Gastrocnemius medialis (tissue), 4 donors: Measurements from ENCODE around the gene JAM3. TPM values are rescaled to one million over a fixed set of nuclear protein-coding genes. Genes with fewer than 3 reads are reported as not detected.
A peak's percentile ranks its signal among the peaks of the same experiment; 100 is the strongest.
"Not testable (repeated sequence)": the region's sequence is repeated elsewhere in the genome, so short reads cannot be mapped to it uniquely, and the experiment has no call there.

Source experiments
- ATAC-seq, 2 donors: fragments of 150-250 bp; one replicate each; pipeline ENCODE4 v1.9.1; 2016
- DNase-seq, 2 donors: peaks; one replicate each; pipeline ENCODE4 v3.0.0-alpha.2; 2019
- H3K27ac ChIP-seq, 4 donors: fragments of 200-600 bp; sonication (generic); 1 replicate in 1 of 4; 2 replicates in 3 of 4; pipeline ENCODE4 v1.5.1; 2016 to 2018; ENCODE audit warnings: mild to moderate bottlenecking in 2 of 4, moderate library complexity in 1 of 4
- H3K27me3 ChIP-seq, 3 donors: fragments of 200-600 bp; sonication (generic) in 2 of 3; 1 replicate in 1 of 3; 2 replicates in 2 of 3; pipeline versions ENCODE4 v1.5.1 to v1.6.0; 2016 to 2019; ENCODE audit warnings: mild to moderate bottlenecking in 1 of 3, moderate library complexity in 1 of 3
- H3K36me3 ChIP-seq, 2 donors: fragments of 200-600 bp; sonication (generic) in 1 of 2; one replicate each; pipeline ENCODE4 v1.5.1; 2017 to 2018
- H3K4me1 ChIP-seq, 2 donors: fragments of 200-600 bp; sonication (generic) in 1 of 2; one replicate each; pipeline ENCODE4 v1.5.1; 2016 to 2017; ENCODE audit warnings: mild to moderate bottlenecking in 2 of 2
- H3K4me3 ChIP-seq, 4 donors: fragments of 200-600 bp; sonication (generic) in 3 of 4; 1 replicate in 1 of 4; 2 replicates in 3 of 4; pipeline ENCODE4 v1.5.1; 2016 to 2019; ENCODE audit warnings: mild to moderate bottlenecking in 2 of 4
- H3K9me3 ChIP-seq, 3 donors: fragments of 200-600 bp; sonication (generic) in 2 of 3; 1 replicate in 1 of 3; 2 replicates in 2 of 3; pipeline ENCODE4 v1.5.1; 2016 to 2019
- POLR2A ChIP-seq, 2 donors: fragments of 450-650 bp; IDR thresholded peaks; one replicate each; pipeline ENCODE4 v1.6.1; 2017; ENCODE audit warnings: antibody characterized with exemption in 2 of 2, mild to moderate bottlenecking in 2 of 2, moderate library complexity in 2 of 2
- in situ Hi-C, 4 donors: fragments of 200-750 bp; cut with MboI; loops; one replicate each; pipeline versions ENCODE4 v1.15.0 to v1.8.0; 2017; ENCODE audit warnings: low sequenced_read_pairs in 4 of 4
- intact Hi-C: fragments of 100-400 bp; cut with DNase I; formaldehyde crosslinking; loops from one replicate; pipeline ENCODE4 v1.15.1; 2023; ENCODE audit warnings: low total_unique reads
- total RNA-seq, 4 donors: library from RNA; depleted of rRNA; stranded (reverse); fragments of >200 nt; gene quantifications; one replicate each; pipeline versions ENCODE4 v1.1.0 to v1.2.3, GENCODE V29; 2016
- TF ChIP-seq, protein P1 (sequence below), 5 experiments: fragments of 450-650 bp in 3 of 5; fragments of 200-600 bp in 2 of 5; sonication (generic) in 2 of 5; IDR thresholded peaks in 4 of 5; conservative IDR thresholded peaks in 1 of 5; 1 replicate in 4 of 5; 2 replicates in 1 of 5; pipeline ENCODE4 v1.5.1; 2016 to 2019; ENCODE audit warnings: antibody characterized with exemption in 5 of 5, mild to moderate bottlenecking in 3 of 5, moderate library complexity in 3 of 5

The JAM3 gene
- total RNA-seq, 4 donors from 2014 or later, result 3.5 to 9.7 (median 6.2) TPM

GRCh38 chr11:134173296-134173695 lies 104.4 kb downstream of the JAM3 start:
- no peak for ATAC-seq
- intact Hi-C loops, result no loop called here
- Histone ChIP-seq H3K4me1 (no peaks in the 10 kb centered on the region), H3K27ac (no peak overlapping the region), H3K4me3 (no peak overlapping the region), H3K36me3 (peaks cover 0 to 47% of the 10 kb centered on the region in 2 donors), H3K9me3 (no peaks in the 10 kb centered on the region), H3K27me3 (no peaks in the 10 kb centered on the region)
- in situ Hi-C loops, result no loop called here
- DNase-seq, result no peak
- TF ChIP-seq, protein P1, sequence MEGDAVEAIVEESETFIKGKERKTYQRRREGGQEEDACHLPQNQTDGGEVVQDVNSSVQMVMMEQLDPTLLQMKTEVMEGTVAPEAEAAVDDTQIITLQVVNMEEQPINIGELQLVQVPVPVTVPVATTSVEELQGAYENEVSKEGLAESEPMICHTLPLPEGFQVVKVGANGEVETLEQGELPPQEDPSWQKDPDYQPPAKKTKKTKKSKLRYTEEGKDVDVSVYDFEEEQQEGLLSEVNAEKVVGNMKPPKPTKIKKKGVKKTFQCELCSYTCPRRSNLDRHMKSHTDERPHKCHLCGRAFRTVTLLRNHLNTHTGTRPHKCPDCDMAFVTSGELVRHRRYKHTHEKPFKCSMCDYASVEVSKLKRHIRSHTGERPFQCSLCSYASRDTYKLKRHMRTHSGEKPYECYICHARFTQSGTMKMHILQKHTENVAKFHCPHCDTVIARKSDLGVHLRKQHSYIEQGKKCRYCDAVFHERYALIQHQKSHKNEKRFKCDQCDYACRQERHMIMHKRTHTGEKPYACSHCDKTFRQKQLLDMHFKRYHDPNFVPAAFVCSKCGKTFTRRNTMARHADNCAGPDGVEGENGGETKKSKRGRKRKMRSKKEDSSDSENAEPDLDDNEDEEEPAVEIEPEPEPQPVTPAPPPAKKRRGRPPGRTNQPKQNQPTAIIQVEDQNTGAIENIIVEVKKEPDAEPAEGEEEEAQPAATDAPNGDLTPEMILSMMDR (IDR thresholded peaks at IDR 0.05 in 4 of 5, conservative IDR thresholded peaks at IDR 0.05 in 1 of 5), result no peak
- TF ChIP-seq POLR2A (IDR thresholded peaks at IDR 0.05), result no peak

DNA sequence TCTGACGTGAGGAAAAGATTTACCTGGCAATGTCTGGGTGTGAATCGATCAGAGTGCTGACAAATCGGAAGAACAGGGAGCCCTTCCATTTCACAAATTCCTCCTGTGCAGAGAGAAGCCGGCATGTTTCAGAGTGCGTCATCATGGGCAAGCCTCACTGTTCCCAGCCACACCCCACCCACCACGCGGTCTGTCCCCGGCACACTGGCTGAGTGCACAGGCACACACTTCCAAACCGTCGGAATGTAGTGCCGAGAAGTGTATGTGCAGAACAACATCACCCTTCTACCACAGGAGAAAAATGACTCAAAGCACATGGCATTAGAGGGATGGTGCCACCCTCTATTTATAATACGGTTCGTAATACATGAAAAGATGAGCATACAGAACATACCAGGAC lies 107.4 kb downstream of the JAM3 start:
- in situ Hi-C loops (no loop called here), intact Hi-C loops (no loop called here)
- Histone ChIP-seq H3K27me3 (no peaks in the 10 kb centered on the region), H3K27ac (no peak overlapping the region), H3K4me1 (no peaks in the 10 kb centered on the region), H3K36me3 (peaks cover 0 to 51% of the 10 kb centered on the region in 2 donors), H3K4me3 (no peak overlapping the region), H3K9me3 (no peaks in the 10 kb centered on the region)
- DNase-seq (no peak), ATAC-seq (no peak)
- TF ChIP-seq, protein P1 (IDR thresholded peaks at IDR 0.05 in 4 of 5, conservative IDR thresholded peaks at IDR 0.05 in 1 of 5), result no peak
- TF ChIP-seq POLR2A (IDR thresholded peaks at IDR 0.05), result no peak

DNA sequence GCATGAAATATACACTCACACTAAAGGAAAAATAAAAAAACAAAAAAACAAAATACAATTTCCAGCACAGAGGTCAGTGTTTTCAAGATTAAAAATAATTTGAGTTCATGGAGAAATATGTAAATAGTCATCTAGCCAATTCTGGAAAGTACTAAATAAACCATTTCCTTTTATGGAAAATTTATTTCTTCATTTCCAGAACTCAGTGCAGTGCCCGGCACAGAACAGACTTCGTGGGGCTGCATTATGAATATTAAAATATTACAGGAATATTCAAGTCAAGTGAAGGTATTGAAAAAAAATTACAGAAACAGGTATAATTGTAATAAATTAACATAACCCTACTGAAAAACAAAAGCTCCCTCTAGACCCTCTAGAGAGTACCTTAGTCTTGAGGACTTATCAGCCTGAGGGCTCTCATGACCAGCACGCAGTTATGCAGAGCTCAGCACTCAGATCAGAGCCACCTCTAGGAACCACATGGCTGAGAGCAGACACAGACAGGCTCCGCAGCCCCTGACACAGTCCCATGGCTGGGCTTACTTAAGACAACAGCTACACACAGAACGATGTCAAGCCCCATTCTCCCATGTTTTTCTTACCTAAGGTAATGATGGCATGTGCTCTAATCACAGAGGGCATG lies 109.3 kb downstream of the JAM3 start:
- ATAC-seq, result no peak

GRCh38 chr11:134181707-134182106 lies 112.8 kb downstream of the JAM3 start:
- in situ Hi-C loops, result no loop called here
- Histone ChIP-seq H3K27ac (no peak overlapping the region), H3K4me3 (no peak overlapping the region), H3K27me3 (no peaks in the 10 kb centered on the region), H3K9me3 (no peaks in the 10 kb centered on the region), H3K36me3 (peaks cover 0 to 44% of the 10 kb centered on the region in 2 donors), H3K4me1 (no peaks in the 10 kb centered on the region)
- ATAC-seq (peak in 1 of 2 donors; percentile 64), DNase-seq (no peak)
- intact Hi-C loops, result no loop called here
- TF ChIP-seq POLR2A (IDR thresholded peaks at IDR 0.05), result no peak
- TF ChIP-seq, protein P1 (IDR thresholded peaks at IDR 0.05 in 4 of 5, conservative IDR thresholded peaks at IDR 0.05 in 1 of 5), result no peak

More for the DNA sequence above, 109.3 kb downstream of the JAM3 start:
- DNase-seq, result no peak
- in situ Hi-C loops, result no loop called here
- Histone ChIP-seq H3K27ac (no peak overlapping the region), H3K9me3 (no peaks in the 10 kb centered on the region), H3K4me3 (no peak overlapping the region), H3K4me1 (no peaks in the 10 kb centered on the region), H3K36me3 (peaks cover 0 to 57% of the 10 kb centered on the region in 2 donors), H3K27me3 (no peaks in the 10 kb centered on the region)
- TF ChIP-seq, protein P1 (IDR thresholded peaks at IDR 0.05 in 4 of 5, conservative IDR thresholded peaks at IDR 0.05 in 1 of 5), result no peak
- no peak for TF ChIP-seq POLR2A (IDR thresholded peaks at IDR 0.05)
- intact Hi-C loops, result no loop called here

- H3K36me3 ChIP-seq, result peaks cover 0 to 52% of the 10 kb centered on the region in 2 donors
- H3K27me3 ChIP-seq, ATAC-seq, H3K9me3 ChIP-seq, H3K27ac ChIP-seq, H3K4me3 ChIP-seq, DNase-seq, intact Hi-C loops, H3K4me1 ChIP-seq, in situ Hi-C loops: not testable (repeated sequence)
These were observed 119.2 kb downstream of the JAM3 start for GRCh38 chr11:134188092-134188491.
